Activated CD8-positive, alpha-beta memory T cell treated with anti-CD3 and anti-CD28 coated beads for 36 hours (primary cell): ENCODE results near the gene TAF10. TPM values are rescaled to one million over a fixed set of nuclear protein-coding genes. Genes with fewer than 3 reads are reported as not detected.

Experiments
- CTCF ChIA-PET: fragments of 350-600 bp; sonication (Branson Sonifier 250); formaldehyde crosslinking; loops from one replicate; lab custom pipeline; 2021; ENCODE audit warnings: antibody characterized with exemption; lab: Charles Lee
- POLR2A ChIA-PET: fragments of 350-600 bp; sonication (Branson Sonifier 250); formaldehyde crosslinking; loops from one replicate; lab custom pipeline; 2021; ENCODE audit warnings: antibody characterized with exemption; lab: Charles Lee
- total RNA-seq, 2 experiments: library from RNA; stranded (reverse); gene quantifications; one replicate each; pipeline ENCODE4 v1.2.3, GENCODE V29; 2021

The TAF10 gene
- total RNA-seq, 2 experiments from 2014 or later: 163 to 176 TPM

DNA sequence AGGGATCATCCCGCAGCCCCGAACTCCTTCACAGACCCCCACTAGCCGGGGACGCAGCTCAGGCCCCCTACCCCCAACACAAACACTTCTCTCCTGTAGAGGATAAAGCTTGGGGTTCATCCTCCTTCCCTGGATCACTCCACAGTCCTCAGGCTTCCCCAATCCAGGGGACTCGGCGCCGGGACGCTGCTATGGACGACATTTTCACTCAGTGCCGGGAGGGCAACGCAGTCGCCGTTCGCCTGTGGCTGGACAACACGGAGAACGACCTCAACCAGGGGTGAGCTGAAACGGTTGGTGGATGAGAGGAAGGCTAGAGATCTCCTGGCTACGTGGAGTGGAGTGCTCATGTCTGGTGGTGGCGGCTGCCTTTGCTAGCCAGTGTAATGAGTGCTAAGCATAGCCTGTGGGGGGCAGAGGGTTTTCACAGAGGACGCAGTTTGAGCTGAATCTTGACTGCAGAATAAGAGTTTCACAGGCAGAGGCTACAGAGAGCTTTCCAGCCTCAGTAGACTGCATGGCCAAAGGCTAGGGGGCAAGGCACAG lies 7.9 kb downstream of the TAF10 start:
- ChIA-PET POLR2A (interaction anchor here (0.7 to 1.7 kb wide), 5 partner anchors 14 to 123 kb away, joined by 3 to 8 read pairs (median 6); partner anchors contain the start of genes ARFIP2, MRPL17, TIMM10B and TPP1), CTCF (interaction anchor here (0.8 to 2.0 kb wide), 10 partner anchors 8 to 151 kb away, joined by 3 to 11 read pairs (median 4); partner anchors contain the start of genes MRPL17, TAF10 and TPP1)

DNA sequence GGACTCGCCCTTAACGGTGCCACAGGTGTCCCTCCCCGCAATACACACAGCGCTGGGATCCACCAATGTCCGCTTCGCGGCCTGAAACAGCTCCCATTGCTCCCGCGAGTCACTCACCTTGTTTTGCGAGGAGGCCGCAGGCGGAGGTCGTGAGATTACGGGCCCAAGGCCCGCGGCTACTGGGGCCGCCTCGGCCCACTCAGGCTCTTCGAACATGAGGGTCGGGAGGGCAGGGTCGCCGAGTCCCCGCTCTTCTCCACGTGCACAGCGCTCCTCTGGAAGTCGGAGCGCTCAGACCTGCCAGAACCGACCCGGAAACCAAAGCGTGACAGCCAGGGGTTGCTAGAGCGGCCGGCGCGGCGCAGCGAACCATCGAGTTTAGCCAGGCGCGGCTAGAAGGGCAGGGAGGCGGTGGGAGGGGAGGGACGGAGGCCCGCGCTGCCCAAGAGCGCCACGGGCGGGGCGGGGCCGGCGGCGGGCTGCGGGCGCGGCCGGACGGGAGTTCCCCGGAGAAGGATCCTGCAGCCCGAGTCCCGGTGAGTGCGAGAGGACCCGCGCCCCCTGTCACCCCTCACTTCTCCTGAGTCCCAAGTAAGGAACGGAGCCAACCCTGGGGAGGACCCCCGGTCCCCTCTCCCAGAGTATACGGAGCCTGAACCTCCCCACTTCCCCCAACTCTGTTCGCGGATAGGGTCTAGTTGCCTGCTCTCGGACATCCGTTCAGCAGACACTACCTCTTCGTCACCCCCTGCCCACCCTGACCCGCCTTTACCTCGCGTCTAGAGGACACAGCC lies 8.5 kb downstream of the TAF10 start, which contains the start of the genes ILK and RRP8:
Gene ILK (plus strand): TSS at position 488 of the 794 bp plus-strand sequence. CDS start 498 bp downstream, outside the sequence.
Gene RRP8 (minus strand): TSS at position 330 of the 794 bp plus-strand sequence. CDS start 114 bp downstream, at position 216.
- CTCF ChIA-PET: interaction anchor here (0.9 to 2.0 kb wide), 7 partner anchors 9 to 90 kb away, joined by 3 to 10 read pairs (median 4); partner anchors contain the start of genes MRPL17 and TAF10
- POLR2A ChIA-PET: interaction anchor here (0.7 to 1.8 kb wide), 5 partner anchors 8 to 122 kb away, joined by 3 to 8 read pairs (median 5); partner anchors contain the start of genes ARFIP2, MRPL17, TAF10 and TIMM10B

DNA sequence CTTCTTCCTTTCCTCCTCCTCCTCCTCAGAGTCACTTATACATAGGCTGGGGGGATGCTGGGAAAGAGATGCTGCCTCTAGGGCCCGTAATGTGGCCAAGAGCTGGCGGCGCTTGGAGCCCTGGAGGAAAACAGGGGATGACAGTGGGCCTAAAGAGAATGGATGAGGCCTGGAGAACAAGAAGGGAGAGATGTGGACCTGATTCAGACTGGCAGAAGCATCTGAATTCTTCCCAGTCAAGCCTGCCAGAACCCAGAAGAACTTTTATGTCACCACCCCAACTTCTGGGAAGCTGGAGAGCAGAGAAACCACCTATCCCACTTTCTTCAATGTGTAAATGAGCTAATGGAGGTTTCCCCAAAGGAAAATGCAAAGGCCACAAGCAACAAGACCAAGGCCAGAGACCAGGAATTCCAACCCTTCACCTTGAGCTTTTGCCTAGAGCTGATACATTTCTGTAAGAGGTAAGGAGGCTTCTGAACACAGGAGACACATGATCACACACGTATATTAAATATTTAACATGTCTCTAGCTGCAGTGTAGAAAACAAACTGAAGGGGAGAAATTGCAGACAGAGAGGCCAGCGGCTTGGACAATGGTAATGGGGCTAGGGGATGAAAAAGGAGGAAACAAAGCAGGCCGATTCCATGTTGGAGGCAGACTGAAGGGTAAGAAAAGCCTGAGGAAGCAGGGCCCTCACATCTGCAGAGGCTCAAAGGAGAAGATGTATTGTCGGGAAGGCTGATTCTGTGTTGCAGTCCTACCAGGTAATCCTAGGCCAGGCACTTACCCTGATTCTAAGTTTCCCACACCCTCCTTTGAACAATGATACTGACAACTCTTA lies 9.7 kb downstream of the TAF10 start:
- CTCF ChIA-PET: no interaction called here
- POLR2A ChIA-PET: interaction anchor here (1.8 kb wide), 1 partner anchor 10 kb away, joined by 5 read pairs; the partner anchor contains the start of gene TAF10

DNA sequence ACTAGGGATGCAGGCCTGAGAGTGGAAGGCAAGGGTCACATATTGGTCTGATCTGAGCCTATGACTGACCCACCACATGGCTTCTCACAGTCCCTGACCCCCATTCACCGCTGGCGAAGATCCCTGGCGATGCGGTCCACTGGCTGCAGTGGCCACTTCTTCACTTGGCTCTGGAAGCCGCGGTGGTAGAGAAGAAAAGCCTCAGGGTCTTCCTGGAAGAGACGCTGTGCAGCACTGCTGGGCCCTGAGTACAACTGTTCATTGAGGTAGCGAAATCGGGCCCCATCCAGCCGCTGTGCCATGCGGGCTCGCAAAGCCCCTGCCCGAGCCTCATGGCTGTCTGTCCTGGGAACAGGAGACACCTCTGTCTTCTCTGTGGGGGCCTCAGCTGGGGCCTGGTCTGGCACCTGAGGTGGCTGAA lies 11.0 kb downstream of the TAF10 start:
- POLR2A ChIA-PET: no interaction called here
- CTCF ChIA-PET: no interaction called here

DNA sequence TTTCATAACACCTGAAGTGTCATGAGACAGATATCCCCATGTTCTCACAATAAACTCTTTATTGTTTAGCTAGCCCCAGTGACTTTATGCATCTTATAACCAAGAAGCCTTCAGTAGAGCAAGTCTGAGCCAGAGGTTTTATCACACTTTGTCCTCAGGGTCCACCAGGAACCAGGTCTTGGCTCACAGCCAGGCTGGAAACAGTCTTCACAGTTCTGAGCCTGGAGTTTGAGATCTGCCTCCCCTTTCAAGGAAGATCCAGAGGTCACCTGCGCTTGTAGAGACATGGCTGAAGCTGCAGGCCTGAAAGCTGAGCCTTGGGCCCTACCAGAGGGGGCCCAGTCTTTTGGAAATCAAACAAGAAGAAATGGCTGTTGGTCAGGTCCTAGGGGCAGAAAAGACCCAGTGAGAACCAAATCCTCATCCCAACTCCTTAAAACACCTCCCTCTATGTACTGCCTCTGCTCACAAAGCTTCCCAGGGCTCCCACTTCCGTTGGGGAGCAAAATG lies 12.1 kb downstream of the TAF10 start:
- CTCF ChIA-PET: interaction anchor here (2.4 kb wide), 1 partner anchor 156 kb away, joined by 8 read pairs; no protein-coding TSS in a partner anchor
- POLR2A ChIA-PET: no interaction called here

DNA sequence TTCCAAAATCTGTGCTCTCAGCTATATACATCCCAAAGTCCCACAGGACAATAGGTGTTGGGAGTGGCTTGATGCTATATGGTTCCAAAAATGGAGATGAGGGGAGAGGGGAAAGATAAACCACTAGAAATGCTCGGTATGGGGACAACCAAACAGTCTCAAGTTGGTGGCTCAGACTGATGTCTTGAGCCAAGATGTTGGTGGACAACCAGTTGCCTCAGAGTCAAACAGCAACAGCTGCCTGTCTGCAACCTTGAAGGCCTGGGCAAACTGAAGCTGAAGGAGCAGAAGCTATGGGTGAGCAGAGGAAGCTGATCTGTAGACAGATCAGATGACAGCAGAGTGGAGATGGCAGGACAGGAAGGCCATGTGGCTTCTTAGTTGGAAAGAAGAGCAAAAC lies 12.6 kb downstream of the TAF10 start:
- ChIA-PET CTCF (interaction anchor here (2.4 kb wide), 1 partner anchor 157 kb away, joined by 8 read pairs; no protein-coding TSS in a partner anchor), POLR2A (no interaction called here)

DNA sequence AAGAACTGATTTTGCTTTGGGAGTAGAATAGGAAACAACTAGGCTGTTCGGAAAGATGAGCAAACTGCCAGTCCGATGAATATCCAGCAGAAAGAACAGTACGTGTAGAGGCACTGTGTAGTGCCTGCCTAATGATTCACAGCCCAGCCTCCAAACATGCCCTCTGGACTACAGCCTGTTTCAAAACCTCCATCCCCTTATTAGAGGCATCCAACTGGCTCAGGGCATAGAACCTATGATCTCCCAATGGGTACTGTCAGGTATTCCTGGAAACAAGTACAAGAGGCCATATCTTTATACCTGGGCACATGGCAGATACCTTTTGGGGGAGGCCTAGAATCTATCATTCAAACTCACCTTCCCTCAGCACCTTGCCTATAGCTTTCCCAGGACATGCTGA lies 13.5 kb downstream of the TAF10 start:
- ChIA-PET POLR2A (no interaction called here), CTCF (interaction anchor here (2.4 kb wide), 1 partner anchor 158 kb away, joined by 8 read pairs; no protein-coding TSS in a partner anchor)

DNA sequence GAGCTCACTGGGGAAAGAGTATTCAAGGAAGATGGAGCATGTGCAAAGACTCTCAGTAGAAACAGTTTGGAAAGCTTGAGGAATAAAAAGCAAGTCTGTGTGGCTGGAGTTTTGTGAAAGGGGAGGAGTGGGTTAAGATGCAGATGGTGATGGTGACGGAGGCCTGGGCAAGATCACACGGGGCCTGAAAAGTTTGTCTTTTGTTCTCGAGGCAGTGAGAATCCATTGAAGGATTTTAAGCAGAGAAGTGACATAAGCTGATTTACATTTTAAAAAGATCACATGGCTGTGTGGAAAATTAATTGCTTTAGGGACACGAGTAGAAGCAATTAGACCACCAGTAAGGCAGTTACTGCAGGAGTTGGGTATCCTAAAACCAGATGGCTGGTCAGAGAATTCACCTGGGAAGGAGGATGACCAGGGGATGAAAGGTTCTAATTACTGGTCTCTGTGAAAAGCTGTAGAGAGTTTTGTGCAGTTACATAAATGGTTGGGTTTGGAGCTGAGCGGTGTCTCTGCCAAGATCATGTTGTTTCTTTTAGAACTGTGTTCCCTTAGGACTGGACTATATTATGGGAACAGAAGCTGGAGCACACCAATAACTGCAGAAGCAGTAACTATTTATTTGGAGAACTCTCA lies 15.7 kb downstream of the TAF10 start:
- CTCF ChIA-PET: interaction anchor here (0.6 to 1.2 kb wide), 2 partner anchors 8 to 180 kb away, joined by 3 to 4 read pairs; no protein-coding TSS in a partner anchor
- POLR2A ChIA-PET: no interaction called here

DNA sequence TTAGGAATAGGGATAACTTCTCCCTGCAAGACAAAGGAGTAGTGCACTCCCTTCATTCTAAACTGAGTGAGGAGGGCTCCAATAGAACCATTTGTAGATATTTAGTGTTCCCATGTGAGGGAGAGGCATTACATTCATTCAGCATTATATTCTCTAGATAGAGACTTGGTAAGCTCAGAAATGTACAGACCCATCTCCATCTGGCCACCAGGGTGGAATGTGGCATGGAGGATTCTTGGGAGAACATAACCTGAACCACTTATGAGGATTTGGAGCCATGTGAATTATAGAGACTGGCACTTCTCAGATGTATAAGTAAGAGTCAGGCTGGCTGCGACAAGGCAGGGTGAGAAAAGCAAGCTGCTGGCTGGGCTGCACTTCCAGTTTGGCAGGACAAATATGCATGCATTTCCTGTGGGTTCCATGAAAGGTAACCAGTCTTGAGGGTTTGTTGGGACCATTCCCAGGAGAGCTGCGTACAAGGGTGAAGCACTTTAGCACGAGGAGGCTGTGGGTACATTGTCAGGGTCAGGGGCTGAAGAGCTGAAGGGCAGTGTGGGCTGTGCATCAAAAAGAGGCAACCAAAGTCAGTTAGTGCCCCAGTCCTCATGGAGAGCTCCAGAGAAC lies 17.8 kb downstream of the TAF10 start:
- POLR2A ChIA-PET: no interaction called here
- CTCF ChIA-PET: interaction anchor here (0.7 to 1.8 kb wide), 2 partner anchors 25 to 86 kb away, joined by 3 to 4 read pairs; partner anchors contain the start of gene TPP1

DNA sequence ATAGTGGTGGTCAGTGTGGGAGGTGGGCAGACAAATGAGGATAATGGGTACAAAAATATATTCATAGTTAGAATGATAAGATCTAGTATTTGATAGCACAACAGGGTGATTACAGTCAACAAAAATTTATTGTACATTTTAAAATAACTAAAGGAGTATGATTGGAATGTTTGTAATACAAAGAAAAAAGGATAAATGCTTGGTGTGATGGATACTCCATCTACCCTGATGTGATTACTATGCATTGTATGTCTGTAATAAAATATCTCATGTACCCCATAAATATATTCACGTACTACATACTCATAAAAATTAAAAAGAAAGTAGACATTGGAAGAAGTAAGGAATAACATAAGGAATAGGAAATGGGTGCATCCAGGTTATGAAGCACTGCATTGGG lies 24.0 kb downstream of the TAF10 start:
- CTCF ChIA-PET: no interaction called here
- POLR2A ChIA-PET: no interaction called here

DNA sequence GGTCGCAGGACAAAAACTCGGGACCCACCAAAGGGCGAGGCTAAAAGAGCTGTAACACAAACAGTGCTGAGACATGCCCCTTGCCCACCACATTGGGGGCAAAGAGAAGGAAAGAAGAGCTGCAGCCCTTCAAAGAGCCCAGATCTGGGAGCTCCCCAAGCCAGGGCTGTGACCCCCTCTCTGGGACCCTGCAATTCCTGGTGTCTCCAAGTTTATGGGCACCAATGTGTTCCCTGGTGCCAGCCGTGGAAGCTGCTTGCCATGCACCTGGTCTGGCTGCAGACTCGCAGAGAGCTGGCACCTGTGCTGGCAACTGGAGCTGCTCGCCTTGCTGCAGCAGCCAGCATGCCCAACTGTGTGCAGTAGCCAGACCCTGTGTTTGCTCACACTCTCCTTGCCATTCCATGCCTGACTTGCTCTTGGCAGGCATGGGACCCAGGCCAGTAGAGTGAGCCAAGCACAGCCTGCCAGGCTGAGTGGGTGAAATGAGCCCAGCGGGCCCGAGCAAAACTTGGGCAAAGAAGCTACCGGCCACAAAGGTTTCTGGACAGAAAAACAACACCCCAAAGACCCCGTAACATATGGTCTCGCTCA lies 24.6 kb downstream of the TAF10 start:
- ChIA-PET POLR2A (no interaction called here), CTCF (no interaction called here)

DNA sequence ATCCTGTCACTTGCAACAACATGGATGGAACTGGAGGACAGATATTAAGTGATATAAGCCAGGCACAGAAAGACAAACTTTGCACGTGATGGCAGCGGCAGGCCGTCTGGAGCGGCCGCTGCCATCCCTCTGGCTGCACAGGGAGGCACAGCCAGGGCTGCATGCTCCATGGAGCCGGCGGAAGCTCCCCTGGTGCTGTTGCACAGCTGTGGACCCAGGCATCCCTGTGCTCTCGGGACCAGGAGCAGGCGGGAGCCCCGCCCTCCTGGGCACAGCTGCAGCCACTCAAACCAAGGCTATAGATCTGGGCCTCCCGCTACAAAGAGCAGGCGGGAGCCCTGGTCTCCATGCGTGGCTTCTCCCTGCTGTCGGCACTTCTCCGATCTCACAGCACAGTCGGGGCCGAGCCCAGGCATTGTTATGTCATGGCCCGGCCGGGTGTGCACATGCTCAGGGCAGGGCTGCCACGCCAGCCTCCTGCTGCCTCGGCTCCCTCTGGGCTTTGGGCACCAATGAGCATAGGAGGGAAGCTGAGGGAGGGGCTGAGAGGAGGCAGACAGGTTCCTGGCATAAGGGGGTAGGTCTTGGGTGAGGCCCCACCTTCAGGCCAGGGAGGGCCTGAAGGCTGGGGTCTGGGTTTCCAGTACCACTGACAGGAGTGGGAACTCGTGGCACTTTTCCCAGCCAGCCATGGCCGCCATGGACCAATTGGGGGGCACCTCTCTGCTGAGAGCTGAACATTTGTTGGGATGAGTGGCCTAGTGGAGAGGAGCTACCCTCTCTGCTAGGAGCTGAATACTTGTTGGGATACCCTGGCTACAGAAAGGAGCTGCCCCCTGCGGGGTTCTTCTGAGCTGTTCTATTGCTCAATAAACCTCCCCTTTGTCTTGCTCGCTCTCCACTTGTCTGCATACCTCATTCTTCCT lies 25.3 kb downstream of the TAF10 start:
- CTCF ChIA-PET: no interaction called here

DNA sequence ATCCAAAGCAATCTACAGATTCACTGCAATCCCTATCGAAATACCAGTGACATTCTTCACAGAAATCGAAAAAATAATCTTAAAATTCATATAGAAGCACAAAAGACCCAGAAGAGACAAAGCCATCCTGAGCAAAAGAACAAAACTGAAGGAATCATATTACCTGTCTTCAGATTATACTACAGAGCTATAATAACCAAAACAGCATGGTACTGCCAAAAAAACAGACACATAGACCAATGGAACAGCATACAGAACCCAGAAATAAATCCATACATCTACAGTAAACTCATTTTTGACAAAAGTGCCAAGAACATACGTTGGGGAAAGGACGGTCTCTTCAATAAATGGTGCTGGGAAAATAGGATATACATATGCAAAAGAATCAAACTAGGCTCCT lies 27.5 kb downstream of the TAF10 start:
- POLR2A ChIA-PET: no interaction called here
- CTCF ChIA-PET: no interaction called here

More for the DNA sequence above, 25.3 kb downstream of the TAF10 start:
- POLR2A ChIA-PET: no interaction called here

DNA sequence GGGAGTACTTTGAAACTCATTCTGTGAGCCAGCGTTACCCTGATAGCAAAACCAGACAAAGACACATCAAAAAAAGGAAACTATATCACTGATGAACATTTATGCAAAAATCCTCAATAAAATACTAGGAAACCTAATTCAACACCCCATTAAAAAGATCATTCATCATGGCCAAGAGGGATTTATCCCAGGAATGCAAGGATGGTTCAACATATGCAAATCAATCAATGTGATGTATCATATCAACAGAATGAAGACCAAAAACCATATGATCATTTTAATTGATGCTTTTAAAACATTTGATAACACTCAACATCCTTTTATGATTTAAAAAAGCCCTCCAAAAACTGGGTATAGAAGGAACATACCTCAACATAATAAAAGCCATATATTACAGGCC lies 28.4 kb downstream of the TAF10 start:
- POLR2A ChIA-PET: no interaction called here
- CTCF ChIA-PET: no interaction called here

DNA sequence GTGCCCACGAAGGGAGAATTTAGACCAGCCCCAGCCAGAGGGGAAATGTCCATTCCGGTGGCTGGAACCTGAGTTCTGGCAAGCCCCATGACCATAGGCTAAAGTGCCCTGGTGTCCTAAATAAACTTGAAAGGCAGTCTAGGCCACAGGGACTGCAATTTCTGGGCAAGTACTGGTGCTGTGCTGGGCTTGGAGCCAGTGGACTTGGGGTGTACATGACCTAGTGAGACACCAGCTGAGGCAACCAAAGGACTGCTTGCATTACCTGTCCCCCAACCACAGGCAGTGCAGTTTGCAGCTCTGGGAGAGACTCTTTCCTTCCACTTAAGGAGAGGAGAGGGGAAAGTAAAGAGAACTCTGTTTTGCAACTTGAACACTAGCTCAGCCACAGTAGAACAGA lies 32.3 kb downstream of the TAF10 start:
- POLR2A ChIA-PET: no interaction called here
- CTCF ChIA-PET: no interaction called here

DNA sequence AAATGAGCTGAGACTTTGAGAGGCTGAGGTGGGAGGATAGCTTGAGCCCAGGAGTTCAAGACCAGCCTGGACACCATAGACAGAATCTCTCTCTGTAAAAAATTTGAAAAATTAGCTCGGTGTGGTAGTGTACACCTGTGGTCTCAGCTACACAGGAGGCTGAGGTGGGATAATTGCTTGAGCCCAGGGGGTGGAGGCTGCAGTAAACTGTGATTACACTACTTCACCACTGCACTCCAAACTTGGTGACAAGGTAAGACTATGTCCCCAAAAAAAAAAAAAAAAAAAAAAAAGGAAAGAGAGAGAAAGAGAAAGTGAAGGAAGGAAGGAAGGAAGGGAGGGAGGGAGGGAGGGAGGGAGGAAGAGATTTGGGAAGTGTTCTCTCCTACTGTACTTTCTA lies 33.9 kb downstream of the TAF10 start:
- POLR2A ChIA-PET: no interaction called here
- CTCF ChIA-PET: no interaction called here
